ENCODE data around the gene MANSC4.

Gene MANSC4

DNA sequence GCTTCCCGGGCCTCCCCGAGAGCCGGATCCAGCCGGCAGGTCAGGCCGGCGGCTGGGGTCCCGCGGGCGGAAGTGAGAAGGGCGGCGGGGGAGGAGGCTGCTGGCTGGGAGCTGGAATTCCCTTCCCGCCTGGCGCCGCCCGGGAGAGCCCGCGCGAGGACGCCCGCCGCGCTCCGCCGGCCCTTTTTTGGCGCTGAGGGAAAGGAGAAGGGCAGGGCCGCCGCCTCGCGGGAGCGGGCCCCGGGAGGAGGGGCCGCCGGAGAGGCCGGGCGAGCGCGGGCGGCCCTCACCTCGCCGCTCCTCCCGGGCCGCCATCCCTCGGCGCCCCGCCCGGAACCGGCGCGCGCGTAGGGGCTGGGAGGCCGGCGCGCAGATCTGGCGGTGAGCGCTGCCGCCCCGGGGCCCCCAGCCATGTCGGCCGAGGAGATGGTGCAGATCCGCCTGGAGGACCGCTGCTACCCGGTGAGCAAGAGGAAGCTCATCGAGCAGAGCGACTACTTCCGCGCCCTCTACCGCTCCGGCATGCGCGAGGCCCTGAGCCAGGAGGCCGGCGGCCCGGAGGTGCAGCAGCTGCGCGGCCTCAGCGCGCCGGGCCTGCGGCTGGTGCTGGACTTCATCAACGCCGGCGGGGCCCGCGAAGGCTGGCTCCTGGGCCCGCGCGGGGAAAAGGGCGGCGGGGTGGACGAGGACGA lies at the start of gene MANSC4, which contains the start of gene KLHL42:
TSS of gene MANSC4 (minus strand) at position 317 of the 692 bp plus-strand sequence. CDS start 8,960 bp downstream, outside the sequence.
TSS of gene KLHL42 (plus strand) at position 314 of the 692 bp plus-strand sequence. CDS start at position 412, 98 bp downstream.
- peak within 1 kb of the TSS; percentile 75 for H3K4me2 ChIP-seq (ENCODE audit: low read length)

DNA sequence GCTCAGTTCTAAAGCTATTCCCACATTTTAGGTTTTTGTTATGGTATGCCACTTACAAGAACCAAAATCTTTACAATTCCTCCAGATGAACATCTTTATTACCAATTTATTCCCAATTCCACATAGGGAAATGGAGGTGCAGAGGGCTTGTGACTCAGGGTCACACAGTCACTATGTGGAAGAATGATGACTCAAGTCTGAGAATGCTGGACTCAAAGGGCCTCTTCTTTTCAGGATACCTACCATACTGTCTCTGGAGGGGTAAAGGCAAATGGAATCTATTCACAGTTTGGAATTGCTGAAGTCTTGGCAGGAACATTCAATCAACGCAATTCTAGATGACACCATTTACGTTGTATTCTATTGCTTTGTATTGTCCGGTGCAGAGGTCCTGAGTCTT lies 48.2 kb upstream of the MANSC4 start:
- no peak overlapping the region for H3K27ac ChIP-seq
- H3K9ac ChIP-seq, result no peak overlapping the region
- H3K79me2 ChIP-seq, result no peaks in the 10 kb centered on the region
- H3K4me2 ChIP-seq (ENCODE audit: low read length), result no peak overlapping the region
- peaks cover 3% of the 10 kb centered on the region for H3K4me1 ChIP-seq
- H3K9me3 ChIP-seq (ENCODE audit: control insufficient read depth, low read length), result no peaks in the 10 kb centered on the region
- TF ChIP-seq, protein P1, sequence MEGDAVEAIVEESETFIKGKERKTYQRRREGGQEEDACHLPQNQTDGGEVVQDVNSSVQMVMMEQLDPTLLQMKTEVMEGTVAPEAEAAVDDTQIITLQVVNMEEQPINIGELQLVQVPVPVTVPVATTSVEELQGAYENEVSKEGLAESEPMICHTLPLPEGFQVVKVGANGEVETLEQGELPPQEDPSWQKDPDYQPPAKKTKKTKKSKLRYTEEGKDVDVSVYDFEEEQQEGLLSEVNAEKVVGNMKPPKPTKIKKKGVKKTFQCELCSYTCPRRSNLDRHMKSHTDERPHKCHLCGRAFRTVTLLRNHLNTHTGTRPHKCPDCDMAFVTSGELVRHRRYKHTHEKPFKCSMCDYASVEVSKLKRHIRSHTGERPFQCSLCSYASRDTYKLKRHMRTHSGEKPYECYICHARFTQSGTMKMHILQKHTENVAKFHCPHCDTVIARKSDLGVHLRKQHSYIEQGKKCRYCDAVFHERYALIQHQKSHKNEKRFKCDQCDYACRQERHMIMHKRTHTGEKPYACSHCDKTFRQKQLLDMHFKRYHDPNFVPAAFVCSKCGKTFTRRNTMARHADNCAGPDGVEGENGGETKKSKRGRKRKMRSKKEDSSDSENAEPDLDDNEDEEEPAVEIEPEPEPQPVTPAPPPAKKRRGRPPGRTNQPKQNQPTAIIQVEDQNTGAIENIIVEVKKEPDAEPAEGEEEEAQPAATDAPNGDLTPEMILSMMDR (IDR thresholded peaks at IDR 0.05), result no peak
- no peaks in the 10 kb centered on the region for H3K27me3 ChIP-seq (ENCODE audit: control insufficient read depth, insufficient read depth, low read length)
- H3K36me3 ChIP-seq (ENCODE audit: control insufficient read depth, insufficient read depth, low read length), result no peaks in the 10 kb centered on the region
- H2AFZ ChIP-seq, result no peak overlapping the region
- H3K4me3 ChIP-seq (ENCODE audit: low read depth, low read length), result no peak overlapping the region

More for the DNA sequence above, at the start of gene MANSC4, which contains the start of gene KLHL42:
- no peaks in the 10 kb centered on the region for H3K27me3 ChIP-seq (ENCODE audit: control insufficient read depth, insufficient read depth, low read length)
- H3K27ac ChIP-seq, result peak within 1 kb of the TSS; percentile 90
- H3K4me1 ChIP-seq, result peaks cover 13% of the 10 kb centered on the region
- no peaks in the 10 kb centered on the region for H3K36me3 ChIP-seq (ENCODE audit: control insufficient read depth, insufficient read depth, low read length)
- peaks cover 9% of the 10 kb centered on the region for H3K79me2 ChIP-seq
- peak within 1 kb of the TSS; percentile 89 for H3K9ac ChIP-seq
- H3K4me3 ChIP-seq (ENCODE audit: low read depth, low read length), result peak within 1 kb of the TSS; percentile 62
- TF ChIP-seq, protein P1 (IDR thresholded peaks at IDR 0.05), result peak; percentile 15
- H2AFZ ChIP-seq, result peak within 1 kb of the TSS; percentile 99
- H3K9me3 ChIP-seq (ENCODE audit: control insufficient read depth, low read length), result no peaks in the 10 kb centered on the region

DNA sequence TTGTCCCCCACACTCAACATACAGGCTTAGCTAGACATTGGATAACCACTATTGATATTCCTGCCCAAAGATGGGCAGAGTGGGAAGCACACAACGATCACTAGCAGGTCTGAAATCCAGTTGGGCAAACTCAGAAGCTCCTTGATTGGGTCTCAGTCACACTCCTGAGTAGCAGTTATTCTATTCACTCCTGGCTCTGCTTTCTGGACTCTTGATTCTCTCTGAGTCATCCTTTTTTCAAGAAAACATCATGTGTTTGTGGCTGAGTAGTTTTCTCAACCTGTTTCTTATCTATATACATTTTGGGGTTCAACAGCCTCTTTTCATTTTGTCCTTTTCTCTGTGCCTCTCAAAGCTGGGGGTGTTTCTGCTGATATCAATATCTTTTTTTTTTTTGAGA lies 46.0 kb upstream of the MANSC4 start:
- Histone ChIP-seq H3K4me3 (ENCODE audit: low read depth, low read length) (no peak overlapping the region), H3K27me3 (ENCODE audit: control insufficient read depth, insufficient read depth, low read length) (no peaks in the 10 kb centered on the region), H3K36me3 (ENCODE audit: control insufficient read depth, insufficient read depth, low read length) (no peaks in the 10 kb centered on the region), H3K9ac (no peak overlapping the region), H3K4me1 (peaks cover 3% of the 10 kb centered on the region), H2AFZ (no peak overlapping the region), H3K79me2 (no peaks in the 10 kb centered on the region), H3K4me2 (ENCODE audit: low read length) (no peak overlapping the region), H3K9me3 (ENCODE audit: control insufficient read depth, low read length) (no peaks in the 10 kb centered on the region), H3K27ac (no peak overlapping the region)
- TF ChIP-seq, protein P1 (IDR thresholded peaks at IDR 0.05), result no peak

DNA sequence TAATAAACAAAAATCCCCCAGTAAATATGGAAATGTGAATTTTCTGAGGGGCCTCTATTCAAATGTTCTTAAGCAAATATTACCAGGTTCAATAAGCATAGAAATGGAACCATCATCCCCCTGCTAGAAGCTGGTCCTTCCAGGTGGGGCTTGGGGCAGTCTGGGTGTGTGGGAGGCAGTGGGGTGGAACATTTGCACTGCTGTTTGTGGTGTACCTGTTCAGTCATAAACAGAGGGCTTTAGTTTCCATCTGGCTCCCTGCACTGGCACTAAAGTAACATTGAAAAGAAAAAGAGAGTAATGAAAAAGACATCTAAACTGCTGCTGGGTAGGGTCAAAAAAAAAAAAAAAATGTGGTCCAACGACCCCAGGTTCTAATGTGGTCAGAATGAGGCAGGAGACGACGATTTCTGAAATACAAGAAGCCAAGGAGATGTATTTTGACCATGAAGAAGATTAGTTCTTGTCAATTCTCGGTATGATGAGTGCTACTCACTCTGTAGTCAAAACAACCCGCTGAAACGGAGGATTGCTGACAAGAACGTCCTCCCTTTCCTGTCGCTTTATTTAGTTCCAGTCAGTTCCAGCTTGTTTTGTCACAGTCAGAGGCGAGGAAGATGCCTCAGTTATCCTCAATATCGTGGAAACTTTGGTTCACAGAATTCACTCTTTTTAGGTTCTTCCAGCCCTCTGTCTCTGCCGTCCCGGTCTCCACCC lies 44.2 kb upstream of the MANSC4 start:
- H3K27ac ChIP-seq, result no peak overlapping the region
- no peaks in the 10 kb centered on the region for H3K36me3 ChIP-seq (ENCODE audit: control insufficient read depth, insufficient read depth, low read length)
- H3K4me1 ChIP-seq, result peaks cover 3% of the 10 kb centered on the region
- TF ChIP-seq, protein P1 (IDR thresholded peaks at IDR 0.05), result no peak
- no peaks in the 10 kb centered on the region for H3K27me3 ChIP-seq (ENCODE audit: control insufficient read depth, insufficient read depth, low read length)
- H3K79me2 ChIP-seq, result no peaks in the 10 kb centered on the region
- peak overlapping the region; percentile 77 for H2AFZ ChIP-seq
- no peaks in the 10 kb centered on the region for H3K9me3 ChIP-seq (ENCODE audit: control insufficient read depth, low read length)
- peak overlapping the region; percentile 2 for H3K4me2 ChIP-seq (ENCODE audit: low read length)
- H3K4me3 ChIP-seq (ENCODE audit: low read depth, low read length), result no peak overlapping the region
- no peak overlapping the region for H3K9ac ChIP-seq
